ENCODE results near the gene JAG2. TPM values are rescaled to one million over a fixed set of nuclear protein-coding genes. Genes with fewer than 3 reads are reported as not detected.

The JAG2 gene
- total RNA-seq, 1 experiment from 2014 or later: 85.9 TPM

DNA sequence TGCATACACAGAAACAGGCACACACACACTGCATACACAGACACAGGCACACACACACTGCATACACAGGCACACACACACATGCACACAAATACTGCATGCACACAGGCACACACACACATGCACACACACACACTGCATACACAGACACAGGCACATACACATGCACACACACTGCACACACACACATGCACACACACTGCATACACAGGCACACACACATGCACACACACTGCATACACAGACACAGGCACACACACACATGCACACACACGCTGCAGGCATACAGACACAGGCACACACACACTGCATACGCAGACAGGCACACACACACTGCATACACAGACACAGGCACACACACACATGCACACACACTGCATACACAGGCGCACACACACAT, 47.0 kb upstream of the JAG2 start:
- Histone ChIP-seq H3K79me2 (ENCODE audit: insufficient read depth, low read length) (no peaks in the 10 kb centered on the region), H4K20me1 (ENCODE audit: insufficient read depth) (no peaks in the 10 kb centered on the region), H3K27ac (ENCODE audit: low read depth, low read length) (no peak overlapping the region), H3K4me2 (ENCODE audit: low read length) (no peak overlapping the region), H2AFZ (ENCODE audit: low read depth, low read length, poor library complexity, severe bottlenecking) (no peak overlapping the region), H3K9me2 (ENCODE audit: insufficient read depth) (no peaks in the 10 kb centered on the region), H3K4me3 (replicated peaks in 1 of 2; ENCODE audit: low read depth in 1 of 2, low read length in 2 of 2) (no peak overlapping the region), H3K27me3 (ENCODE audit: insufficient read depth, low read length) (no peaks in the 10 kb centered on the region), H3K4me1 (ENCODE audit: control insufficient read depth in 1 of 2, insufficient read depth in 2 of 2, low read length in 2 of 2) (no peaks in the 10 kb centered on the region), H3K36me3 (ENCODE audit: control insufficient read depth in 1 of 2, insufficient read depth in 2 of 2, low read length in 2 of 2) (peaks cover 0 to 5% of the 10 kb centered on the region in 2 experiments; a peak in 2 of 4 replicates), H3K9me3 (ENCODE audit: control insufficient read depth in 1 of 2, insufficient read depth in 1 of 2, low read depth in 1 of 2, low read length in 2 of 2) (no peaks in the 10 kb centered on the region), H3K9ac (ENCODE audit: low read length) (no peak overlapping the region)
- POLR2A ChIA-PET: no interaction called here
- TF ChIP-seq ELF1 (IDR thresholded peaks at IDR 0.05; ENCODE audit: borderline replicate concordance, low read depth): no peak
- TF ChIP-seq ZNF274 (IDR thresholded peaks at IDR 0.05; ENCODE audit: low read depth, low read length): no peak
- TF ChIP-seq SRF (IDR thresholded peaks at IDR 0.05; ENCODE audit: low read depth): no peak
- no peak for TF ChIP-seq SP1 (IDR thresholded peaks at IDR 0.05; ENCODE audit: low read depth)
- no peak for TF ChIP-seq EZH2 (IDR thresholded peaks at IDR 0.05)
- TF ChIP-seq RAD21 (IDR thresholded peaks at IDR 0.05; ENCODE audit: low read depth): no peak
- no peak for TF ChIP-seq FOSL1 (IDR thresholded peaks at IDR 0.05; ENCODE audit: low read depth)
- TF ChIP-seq, protein P1, sequence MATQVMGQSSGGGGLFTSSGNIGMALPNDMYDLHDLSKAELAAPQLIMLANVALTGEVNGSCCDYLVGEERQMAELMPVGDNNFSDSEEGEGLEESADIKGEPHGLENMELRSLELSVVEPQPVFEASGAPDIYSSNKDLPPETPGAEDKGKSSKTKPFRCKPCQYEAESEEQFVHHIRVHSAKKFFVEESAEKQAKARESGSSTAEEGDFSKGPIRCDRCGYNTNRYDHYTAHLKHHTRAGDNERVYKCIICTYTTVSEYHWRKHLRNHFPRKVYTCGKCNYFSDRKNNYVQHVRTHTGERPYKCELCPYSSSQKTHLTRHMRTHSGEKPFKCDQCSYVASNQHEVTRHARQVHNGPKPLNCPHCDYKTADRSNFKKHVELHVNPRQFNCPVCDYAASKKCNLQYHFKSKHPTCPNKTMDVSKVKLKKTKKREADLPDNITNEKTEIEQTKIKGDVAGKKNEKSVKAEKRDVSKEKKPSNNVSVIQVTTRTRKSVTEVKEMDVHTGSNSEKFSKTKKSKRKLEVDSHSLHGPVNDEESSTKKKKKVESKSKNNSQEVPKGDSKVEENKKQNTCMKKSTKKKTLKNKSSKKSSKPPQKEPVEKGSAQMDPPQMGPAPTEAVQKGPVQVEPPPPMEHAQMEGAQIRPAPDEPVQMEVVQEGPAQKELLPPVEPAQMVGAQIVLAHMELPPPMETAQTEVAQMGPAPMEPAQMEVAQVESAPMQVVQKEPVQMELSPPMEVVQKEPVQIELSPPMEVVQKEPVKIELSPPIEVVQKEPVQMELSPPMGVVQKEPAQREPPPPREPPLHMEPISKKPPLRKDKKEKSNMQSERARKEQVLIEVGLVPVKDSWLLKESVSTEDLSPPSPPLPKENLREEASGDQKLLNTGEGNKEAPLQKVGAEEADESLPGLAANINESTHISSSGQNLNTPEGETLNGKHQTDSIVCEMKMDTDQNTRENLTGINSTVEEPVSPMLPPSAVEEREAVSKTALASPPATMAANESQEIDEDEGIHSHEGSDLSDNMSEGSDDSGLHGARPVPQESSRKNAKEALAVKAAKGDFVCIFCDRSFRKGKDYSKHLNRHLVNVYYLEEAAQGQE (IDR thresholded peaks at IDR 0.05; ENCODE audit: low read depth): no peak
- no peak for TF ChIP-seq EGR1 (IDR thresholded peaks at IDR 0.05; ENCODE audit: low read depth)
- TF ChIP-seq, protein P2, sequence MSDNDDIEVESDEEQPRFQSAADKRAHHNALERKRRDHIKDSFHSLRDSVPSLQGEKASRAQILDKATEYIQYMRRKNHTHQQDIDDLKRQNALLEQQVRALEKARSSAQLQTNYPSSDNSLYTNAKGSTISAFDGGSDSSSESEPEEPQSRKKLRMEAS (IDR thresholded peaks at IDR 0.05): no peak
- TF ChIP-seq, protein P3, sequence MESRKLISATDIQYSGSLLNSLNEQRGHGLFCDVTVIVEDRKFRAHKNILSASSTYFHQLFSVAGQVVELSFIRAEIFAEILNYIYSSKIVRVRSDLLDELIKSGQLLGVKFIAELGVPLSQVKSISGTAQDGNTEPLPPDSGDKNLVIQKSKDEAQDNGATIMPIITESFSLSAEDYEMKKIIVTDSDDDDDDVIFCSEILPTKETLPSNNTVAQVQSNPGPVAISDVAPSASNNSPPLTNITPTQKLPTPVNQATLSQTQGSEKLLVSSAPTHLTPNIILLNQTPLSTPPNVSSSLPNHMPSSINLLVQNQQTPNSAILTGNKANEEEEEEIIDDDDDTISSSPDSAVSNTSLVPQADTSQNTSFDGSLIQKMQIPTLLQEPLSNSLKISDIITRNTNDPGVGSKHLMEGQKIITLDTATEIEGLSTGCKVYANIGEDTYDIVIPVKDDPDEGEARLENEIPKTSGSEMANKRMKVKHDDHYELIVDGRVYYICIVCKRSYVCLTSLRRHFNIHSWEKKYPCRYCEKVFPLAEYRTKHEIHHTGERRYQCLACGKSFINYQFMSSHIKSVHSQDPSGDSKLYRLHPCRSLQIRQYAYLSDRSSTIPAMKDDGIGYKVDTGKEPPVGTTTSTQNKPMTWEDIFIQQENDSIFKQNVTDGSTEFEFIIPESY (IDR thresholded peaks at IDR 0.05; ENCODE audit: extremely low read depth, insufficient replicate concordance, low read length): no peak
- TF ChIP-seq POLR2A (IDR thresholded peaks at IDR 0.05; ENCODE audit: borderline replicate concordance, extremely low read depth, insufficient read depth, insufficient read length): no peak
- TF ChIP-seq JUND (IDR thresholded peaks at IDR 0.05): no peak
- no peak for TF ChIP-seq ZFX (IDR thresholded peaks at IDR 0.05)
- ATAC-seq (no peak), DNase-seq (ENCODE audit: low read depth, low spot score) (no peak)
- BruUV-seq (replicated peaks): no TSS peak
- intact Hi-C loops (cut with micrococcal nuclease): no loop called here
- RAD21 ChIA-PET (ENCODE audit: low non-redundant PET in 1 of 2, low total read pairs in 2 of 2, uncharacterized antibody in 2 of 2, unreplicated experiment in 2 of 2): no interaction called here
- CTCF ChIA-PET: no interaction called here
